Smooth muscle cell (in vitro differentiated cells): Measurements from ENCODE around the gene SWSAP1. TPM values are rescaled to one million over a fixed set of nuclear protein-coding genes. Genes with fewer than 3 reads are reported as not detected.
"Not testable (repeated sequence)": the region's sequence is repeated elsewhere in the genome, so short reads cannot be mapped to it uniquely, and the experiment has no call there.

Experiments used
- DNase-seq: peaks from one replicate; lab custom pipeline; 2025; ENCODE audit not compliant: unreplicated experiment; lab: John Stamatoyannopoulos, UW
- H2AFZ ChIP-seq: fragments of 200-600 bp; sonication (generic); 2 replicates; pipeline ENCODE4 v1.6.0; 2016; ENCODE audit warnings: antibody characterized with exemption, low read depth, mild to moderate bottlenecking
- H3F3A ChIP-seq: fragments of 200-600 bp; sonication (generic); 2 replicates; pipeline ENCODE4 v1.6.0; 2017; ENCODE audit warnings: antibody characterized with exemption, low read depth
- H3K27ac ChIP-seq: fragments of 200-600 bp; sonication (generic); 2 replicates; pipeline ENCODE4 v1.5.1; 2016; ENCODE audit warnings: low read depth, mild to moderate bottlenecking
- H3K27me3 ChIP-seq: fragments of 200-600 bp; sonication (generic); 2 replicates; pipeline ENCODE4 v1.6.1; 2016; ENCODE audit warnings: low read depth, mild to moderate bottlenecking
- H3K36me3 ChIP-seq: fragments of 200-600 bp; sonication (generic); 2 replicates; pipeline ENCODE4 v1.5.1; 2016; ENCODE audit warnings: low read depth
- H3K4me1 ChIP-seq: fragments of 200-600 bp; sonication (generic); 2 replicates; pipeline ENCODE4 v1.5.1; 2016; ENCODE audit warnings: low read depth
- H3K4me2 ChIP-seq: fragments of 200-600 bp; sonication (generic); 2 replicates; pipeline ENCODE4 v1.6.0; 2016; ENCODE audit warnings: mild to moderate bottlenecking
- H3K4me3 ChIP-seq: fragments of 200-600 bp; sonication (generic); 2 replicates; pipeline ENCODE4 v1.5.1; 2016; ENCODE audit warnings: mild to moderate bottlenecking
- H3K79me2 ChIP-seq: fragments of 200-600 bp; sonication (generic); 2 replicates; pipeline ENCODE4 v1.6.0; 2016; ENCODE audit warnings: low read depth, mild to moderate bottlenecking
- H3K9ac ChIP-seq: fragments of 200-600 bp; sonication (generic); 2 replicates; pipeline ENCODE4 v1.6.0; 2016; ENCODE audit warnings: low read depth
- H3K9me3 ChIP-seq: fragments of 200-600 bp; sonication (generic); replicated peaks from 2 replicates; pipeline ENCODE4 v1.5.1; 2016; ENCODE audit warnings: low read depth
- H4K20me1 ChIP-seq: fragments of 200-600 bp; sonication (generic); 2 replicates; pipeline ENCODE4 v1.6.0; 2016; ENCODE audit warnings: low read depth
- CTCF ChIP-seq: fragments of 200-600 bp; sonication (generic); IDR thresholded peaks from 2 replicates; pipeline ENCODE4 v1.5.1; 2017; ENCODE audit warnings: borderline replicate concordance, mild to moderate bottlenecking, antibody characterized with exemption; ENCODE audit not compliant: insufficient read depth, poor library complexity, severe bottlenecking
- WGBS: methylation state at CpG from one replicate; pipeline ENCODE4 v1.1.7; 2016; ENCODE audit warnings: low lambda C conversion rate; 5-methylcytosine and 5-hydroxymethylcytosine counted together
- polyA plus RNA-seq: library from polyadenylated mRNA; unstranded; fragments of >200 nt; fragmentation: Nextera tagmentation; extraction: Ambion mirVana; gene quantifications from 2 replicates; pipeline ENCODE4 v1.2.1, GENCODE V29; 2016
- total RNA-seq: library from RNA; depleted of rRNA; stranded (reverse); fragments of >200 nt; gene quantifications from 2 replicates; pipeline ENCODE4 v1.2.3, GENCODE V29; 2014

The SWSAP1 gene
- total and polyA plus RNA-seq, 2 experiments from 2014 or later, result 0.99 to 2.8 TPM

- no peak overlapping the region for H3K9ac ChIP-seq
- H3K9me3 ChIP-seq, result no peaks in the 10 kb centered on the region
- no peaks in the 10 kb centered on the region for H3K27me3 ChIP-seq
- no peak for TF ChIP-seq CTCF
- 98% methylated on average over 6 of the region's 9 CpGs for WGBS
- no peaks in the 10 kb centered on the region for H3F3A ChIP-seq
- no peak overlapping the region for H3K27ac ChIP-seq
- H3K36me3 ChIP-seq, result no peaks in the 10 kb centered on the region
- H3K4me3 ChIP-seq, result no peak overlapping the region
- H3K4me2 ChIP-seq, result no peak overlapping the region
- no peak overlapping the region for H2AFZ ChIP-seq
- H4K20me1 ChIP-seq, result no peaks in the 10 kb centered on the region
- no peaks in the 10 kb centered on the region for H3K79me2 ChIP-seq
- no peaks in the 10 kb centered on the region for H3K4me1 ChIP-seq
- DNase-seq, result no peak
These were observed 27.5 kb downstream of the SWSAP1 start for GRCh38 chr19:11401808-11402543.

GRCh38 chr19:11404588-11405222, 30.2 kb downstream of the SWSAP1 start:
- no peaks in the 10 kb centered on the region for H3K27me3 ChIP-seq
- no peak overlapping the region for H2AFZ ChIP-seq
- H3K4me3 ChIP-seq, result no peak overlapping the region
- H3K9ac ChIP-seq, result no peak overlapping the region
- DNase-seq, result no peak
- H3K79me2 ChIP-seq, result no peaks in the 10 kb centered on the region
- H4K20me1 ChIP-seq, result no peaks in the 10 kb centered on the region
- no peaks in the 10 kb centered on the region for H3K36me3 ChIP-seq
- no peaks in the 10 kb centered on the region for H3K9me3 ChIP-seq
- 84% methylated on average over 9 of the region's 9 CpGs for WGBS
- no peak overlapping the region for H3K27ac ChIP-seq
- H3K4me2 ChIP-seq, result no peak overlapping the region
- H3K4me1 ChIP-seq, result no peaks in the 10 kb centered on the region
- H3F3A ChIP-seq, result no peaks in the 10 kb centered on the region
- TF ChIP-seq CTCF, result no peak

GRCh38 chr19:11405846-11406643, 31.6 kb downstream of the SWSAP1 start:
- no peaks in the 10 kb centered on the region for H4K20me1 ChIP-seq
- H3F3A ChIP-seq, result no peaks in the 10 kb centered on the region
- H3K27ac ChIP-seq, result no peak overlapping the region
- H2AFZ ChIP-seq, result no peak overlapping the region
- TF ChIP-seq CTCF, result peak; percentile 6
- no peak overlapping the region for H3K4me3 ChIP-seq
- no peaks in the 10 kb centered on the region for H3K9me3 ChIP-seq
- H3K4me1 ChIP-seq, result no peaks in the 10 kb centered on the region
- H3K36me3 ChIP-seq, result no peaks in the 10 kb centered on the region
- DNase-seq, result no peak
- no peaks in the 10 kb centered on the region for H3K79me2 ChIP-seq
- H3K9ac ChIP-seq, result no peak overlapping the region
- H3K4me2 ChIP-seq, result no peak overlapping the region
- no peaks in the 10 kb centered on the region for H3K27me3 ChIP-seq
- WGBS, result 66% methylated on average over 31 of the region's 44 CpGs

- H3K27ac ChIP-seq, H3K79me2 ChIP-seq, H2AFZ ChIP-seq, H3K9me3 ChIP-seq, H3K36me3 ChIP-seq, H3F3A ChIP-seq, H4K20me1 ChIP-seq, H3K27me3 ChIP-seq, H3K4me2 ChIP-seq, H3K4me1 ChIP-seq, DNase-seq, H3K9ac ChIP-seq, H3K4me3 ChIP-seq: not testable (repeated sequence)
- 95% methylated on average over 12 of the region's 12 CpGs for WGBS
These were observed 32.3 kb downstream of the SWSAP1 start for GRCh38 chr19:11406703-11407236.
